ENCODE results near the gene P3H2.
A peak's percentile ranks its signal among the peaks of the same experiment; 100 is the strongest.

The P3H2 gene

GRCh38 chr3:190012784-190013183 lies 107.9 kb downstream of the P3H2 start:
- in situ Hi-C loops (cut with HindIII; ENCODE audit: low pct_unique_long_range_greater_than_20kb, low sequenced_read_pairs) = no loop called here
- TF ChIP-seq JUND (IDR thresholded peaks at IDR 0.05; ENCODE audit: low read depth) = no peak
- no peak for DNase-seq (ENCODE audit: low read depth in 1 of 2, low spot score in 1 of 2)

GRCh38 chr3:190012314-190012782 lies 108.3 kb downstream of the P3H2 start:
- TF ChIP-seq JUND (IDR thresholded peaks at IDR 0.05; ENCODE audit: low read depth) = peak; percentile 16; the same call in 1 of the 2 replicates
- in situ Hi-C loops (cut with HindIII; ENCODE audit: low pct_unique_long_range_greater_than_20kb, low sequenced_read_pairs) = no loop called here
- DNase-seq (ENCODE audit: low read depth in 1 of 2, low spot score in 1 of 2) = peak in 1 of 2 experiments; percentile 45

GRCh38 chr3:190010486-190010885 lies 110.2 kb downstream of the P3H2 start:
- in situ Hi-C loops (cut with HindIII; ENCODE audit: low pct_unique_long_range_greater_than_20kb, low sequenced_read_pairs) = no loop called here
- DNase-seq (ENCODE audit: low read depth in 1 of 2, low spot score in 1 of 2) = no peak
- TF ChIP-seq JUND (IDR thresholded peaks at IDR 0.05; ENCODE audit: low read depth) = no peak

GRCh38 chr3:190009614-190010013 lies 111.1 kb downstream of the P3H2 start:
- no peak for TF ChIP-seq JUND (IDR thresholded peaks at IDR 0.05; ENCODE audit: low read depth)
- no peak for DNase-seq (ENCODE audit: low read depth in 1 of 2, low spot score in 1 of 2)
- in situ Hi-C loops (cut with HindIII; ENCODE audit: low pct_unique_long_range_greater_than_20kb, low sequenced_read_pairs) = no loop called here

- TF ChIP-seq JUND (IDR thresholded peaks at IDR 0.05; ENCODE audit: low read depth) = no peak
- no peak for DNase-seq (ENCODE audit: low read depth in 1 of 2, low spot score in 1 of 2)
- in situ Hi-C loops (cut with HindIII; ENCODE audit: low pct_unique_long_range_greater_than_20kb, low sequenced_read_pairs) = no loop called here
Measured at GRCh38 chr3:190008432-190008831, 112.3 kb downstream of the P3H2 start.

GRCh38 chr3:190005343-190006113 lies 115.2 kb downstream of the P3H2 start:
- in situ Hi-C loops (cut with HindIII; ENCODE audit: low pct_unique_long_range_greater_than_20kb, low sequenced_read_pairs) = no loop called here
- TF ChIP-seq JUND (IDR thresholded peaks at IDR 0.05; ENCODE audit: low read depth) = no peak
- peak; percentile 41 to 63 for DNase-seq (ENCODE audit: low read depth in 1 of 2, low spot score in 1 of 2)

- in situ Hi-C loops (cut with HindIII; ENCODE audit: low pct_unique_long_range_greater_than_20kb, low sequenced_read_pairs) = no loop called here
- TF ChIP-seq JUND (IDR thresholded peaks at IDR 0.05; ENCODE audit: low read depth) = no peak
- DNase-seq (ENCODE audit: low read depth in 1 of 2, low spot score in 1 of 2) = no peak
Measured at GRCh38 chr3:190004656-190005055, 116.0 kb downstream of the P3H2 start.

GRCh38 chr3:190003681-190004123 lies 117.0 kb downstream of the P3H2 start:
- TF ChIP-seq JUND (IDR thresholded peaks at IDR 0.05; ENCODE audit: low read depth) = 0 out of 2 replicates have a peak, but pooled peaks have one; percentile 16
- in situ Hi-C loops (cut with HindIII; ENCODE audit: low pct_unique_long_range_greater_than_20kb, low sequenced_read_pairs) = no loop called here
- DNase-seq (ENCODE audit: low read depth in 1 of 2, low spot score in 1 of 2) = peak in 1 of 2 experiments; percentile 39

- no peak for TF ChIP-seq JUND (IDR thresholded peaks at IDR 0.05; ENCODE audit: low read depth)
- no peak for DNase-seq (ENCODE audit: low read depth in 1 of 2, low spot score in 1 of 2)
- in situ Hi-C loops (cut with HindIII; ENCODE audit: low pct_unique_long_range_greater_than_20kb, low sequenced_read_pairs) = no loop called here
Measured at GRCh38 chr3:190003068-190003467, 117.6 kb downstream of the P3H2 start.

GRCh38 chr3:190001426-190001825 lies 119.3 kb downstream of the P3H2 start:
- no peak for DNase-seq (ENCODE audit: low read depth in 1 of 2, low spot score in 1 of 2)
- TF ChIP-seq JUND (IDR thresholded peaks at IDR 0.05; ENCODE audit: low read depth) = no peak
- in situ Hi-C loops (cut with HindIII; ENCODE audit: low pct_unique_long_range_greater_than_20kb, low sequenced_read_pairs) = no loop called here

GRCh38 chr3:190000861-190001196 lies 119.9 kb downstream of the P3H2 start:
- no peak for DNase-seq (ENCODE audit: low read depth in 1 of 2, low spot score in 1 of 2)
- no peak for TF ChIP-seq JUND (IDR thresholded peaks at IDR 0.05; ENCODE audit: low read depth)
- in situ Hi-C loops (cut with HindIII; ENCODE audit: low pct_unique_long_range_greater_than_20kb, low sequenced_read_pairs) = no loop called here

- TF ChIP-seq JUND (IDR thresholded peaks at IDR 0.05; ENCODE audit: low read depth) = no peak
- in situ Hi-C loops (cut with HindIII; ENCODE audit: low pct_unique_long_range_greater_than_20kb, low sequenced_read_pairs) = no loop called here
- no peak for DNase-seq (ENCODE audit: low read depth in 1 of 2, low spot score in 1 of 2)
Measured at GRCh38 chr3:190000187-190000860, 120.4 kb downstream of the P3H2 start.

- no peak for DNase-seq (ENCODE audit: low read depth in 1 of 2, low spot score in 1 of 2)
- TF ChIP-seq JUND (IDR thresholded peaks at IDR 0.05; ENCODE audit: low read depth) = no peak
- in situ Hi-C loops (cut with HindIII; ENCODE audit: low pct_unique_long_range_greater_than_20kb, low sequenced_read_pairs) = no loop called here
Measured at GRCh38 chr3:189999718-190000117, 121.0 kb downstream of the P3H2 start.
